ENCODE results near the gene ECD. TPM values are rescaled to one million over a fixed set of nuclear protein-coding genes. Genes with fewer than 3 reads are reported as not detected.
"Not testable (repeated sequence)": the region's sequence is repeated elsewhere in the genome, so short reads cannot be mapped to it uniquely, and the experiment has no call there.

The ECD gene
- total RNA-seq, 1 experiment from 2014 or later, result 25.4 TPM

GRCh38 chr10:73109248-73109652 is 58.6 kb downstream of the ECD start:
- H3K4me2 ChIP-seq (ENCODE audit: low read length); H3K27me3 ChIP-seq (ENCODE audit: insufficient read depth, low read length); H3K9me2 ChIP-seq (ENCODE audit: insufficient read depth); H2AFZ ChIP-seq (ENCODE audit: low read depth, low read length, poor library complexity, severe bottlenecking); H3K36me3 ChIP-seq (ENCODE audit: control insufficient read depth in 1 of 2, insufficient read depth in 2 of 2, low read length in 2 of 2); H3K4me3 ChIP-seq (replicated peaks in 1 of 2; ENCODE audit: low read depth in 1 of 2, low read length in 2 of 2); CTCF ChIA-PET; RAD21 ChIA-PET (ENCODE audit: low non-redundant PET in 1 of 2, low total read pairs in 2 of 2, uncharacterized antibody in 2 of 2, unreplicated experiment in 2 of 2); H3K9me3 ChIP-seq (ENCODE audit: control insufficient read depth in 1 of 2, insufficient read depth in 1 of 2, low read depth in 1 of 2, low read length in 2 of 2); H4K20me1 ChIP-seq (ENCODE audit: insufficient read depth); BruUV-seq (replicated peaks); H3K27ac ChIP-seq (ENCODE audit: low read depth, low read length); intact Hi-C loops (cut with micrococcal nuclease); H3K9ac ChIP-seq (ENCODE audit: low read length); ATAC-seq; H3K79me2 ChIP-seq (ENCODE audit: insufficient read depth, low read length); DNase-seq (ENCODE audit: low read depth, low spot score): not testable (repeated sequence)
- TF ChIP-seq SP1 (IDR thresholded peaks at IDR 0.05; ENCODE audit: low read depth), result peak; percentile 43; the same call in 1 of the 2 replicates
- POLR2A ChIA-PET, result interaction anchor here (0.9 kb wide), 1 partner anchor 12 kb away, joined by 3 read pairs; the partner anchor contains the start of gene P4HA1
- peaks cover 7 to 18% of the 10 kb centered on the region in 2 experiments for H3K4me1 ChIP-seq (ENCODE audit: control insufficient read depth in 1 of 2, insufficient read depth in 2 of 2, low read length in 2 of 2)

GRCh38 chr10:73106301-73106700 is 61.5 kb downstream of the ECD start:
- H3K79me2 ChIP-seq (ENCODE audit: insufficient read depth, low read length), result no peaks in the 10 kb centered on the region
- H3K27me3 ChIP-seq (ENCODE audit: insufficient read depth, low read length), result no peaks in the 10 kb centered on the region
- intact Hi-C loops (cut with micrococcal nuclease), result no loop called here
- TF ChIP-seq SP1 (IDR thresholded peaks at IDR 0.05; ENCODE audit: low read depth) (no peak), ATF3 (IDR thresholded peaks at IDR 0.05) (no peak), JUND (IDR thresholded peaks at IDR 0.05) (no peak), SRF (IDR thresholded peaks at IDR 0.05; ENCODE audit: low read depth) (no peak), MAX (IDR thresholded peaks at IDR 0.05) (no peak), ELF1 (IDR thresholded peaks at IDR 0.05; ENCODE audit: borderline replicate concordance, low read depth) (no peak), FOSL1 (IDR thresholded peaks at IDR 0.05; ENCODE audit: low read depth) (no peak), REST (IDR thresholded peaks at IDR 0.05; ENCODE audit: low read depth) (no peak), CEBPB (IDR thresholded peaks at IDR 0.05; ENCODE audit: low read depth) (no peak), CBX3 (IDR thresholded peaks at IDR 0.05; ENCODE audit: low read depth) (no peak), ZFX (IDR thresholded peaks at IDR 0.05) (no peak), CTCF (IDR thresholded peaks at IDR 0.05 in 2 of 3, conservative IDR thresholded peaks at IDR 0.05 in 1 of 3; ENCODE audit: borderline replicate concordance in 1 of 3, insufficient read depth in 1 of 3, low read depth in 2 of 3, low read length in 2 of 3) (no peak), EGR1 (IDR thresholded peaks at IDR 0.05; ENCODE audit: low read depth) (no peak), EZH2 (IDR thresholded peaks at IDR 0.05) (no peak)
- ChIA-PET CTCF (no interaction called here), POLR2A (interaction anchor here (1.5 kb wide), 1 partner anchor 9 kb away, joined by 6 read pairs; the partner anchor contains the start of gene P4HA1), RAD21 (ENCODE audit: low non-redundant PET in 1 of 2, low total read pairs in 2 of 2, uncharacterized antibody in 2 of 2, unreplicated experiment in 2 of 2) (no interaction called here)
- ATAC-seq (no peak), DNase-seq (ENCODE audit: low read depth, low spot score) (no peak)
- H2AFZ ChIP-seq (ENCODE audit: low read depth, low read length, poor library complexity, severe bottlenecking), result no peak overlapping the region
- H3K27ac ChIP-seq (ENCODE audit: low read depth, low read length), result no peak overlapping the region
- no peak overlapping the region for H3K4me2 ChIP-seq (ENCODE audit: low read length)
- BruUV-seq (replicated peaks), result no TSS peak
- peaks cover 0 to 1% of the 10 kb centered on the region in 2 experiments; a peak in 1 of 4 replicates for H3K4me1 ChIP-seq (ENCODE audit: control insufficient read depth in 1 of 2, insufficient read depth in 2 of 2, low read length in 2 of 2)
- no peaks in the 10 kb centered on the region for H3K9me2 ChIP-seq (ENCODE audit: insufficient read depth)
- peaks cover 0 to 4% of the 10 kb centered on the region in 2 experiments; a peak in 1 of 4 replicates for H3K9me3 ChIP-seq (ENCODE audit: control insufficient read depth in 1 of 2, insufficient read depth in 1 of 2, low read depth in 1 of 2, low read length in 2 of 2)
- H4K20me1 ChIP-seq (ENCODE audit: insufficient read depth), result no peaks in the 10 kb centered on the region
- peaks cover 0 to 3% of the 10 kb centered on the region in 2 experiments; a peak in 1 of 4 replicates for H3K36me3 ChIP-seq (ENCODE audit: control insufficient read depth in 1 of 2, insufficient read depth in 2 of 2, low read length in 2 of 2)
- no peak overlapping the region for H3K4me3 ChIP-seq (replicated peaks in 1 of 2; ENCODE audit: low read depth in 1 of 2, low read length in 2 of 2)
- no peak overlapping the region for H3K9ac ChIP-seq (ENCODE audit: low read length)

Data from HCT116 (cell line).